Dendritic cell treated with granulocyte-macrophage colony-stimulating factor and Interleukin-4, amounts not matched to agents 40 ng/mL and 50 ng/mL, for 4 days (primary cell): ENCODE measurements around the gene CCDC110.

Experiments used
- H3K27ac Mint-ChIP-seq: one replicate; pipeline ENCODE4 v1.8.0; 2022; ENCODE audit warnings: mild to moderate bottlenecking, mixed read lengths
- H3K27me3 Mint-ChIP-seq: one replicate; pipeline ENCODE4 v1.8.0; 2022; ENCODE audit warnings: mild to moderate bottlenecking, mixed read lengths
- H3K36me3 Mint-ChIP-seq: one replicate; pipeline ENCODE4 v1.8.0; 2022; ENCODE audit warnings: low read depth, mixed read lengths
- H3K4me1 Mint-ChIP-seq: one replicate; pipeline ENCODE4 v1.8.0; 2022; ENCODE audit warnings: low read depth, mixed read lengths
- H3K4me3 Mint-ChIP-seq: one replicate; pipeline ENCODE4 v1.8.0; 2022; ENCODE audit warnings: mild to moderate bottlenecking, moderate library complexity, mixed read lengths
- H3K9me3 Mint-ChIP-seq: one replicate; pipeline ENCODE4 v1.8.0; 2022; ENCODE audit warnings: mixed read lengths
- intact Hi-C: fragments of 100-400 bp; cut with micrococcal nuclease; formaldehyde crosslinking; loops from one replicate; pipeline ENCODE4 v1.15.0; 2022

The CCDC110 gene

GRCh38 chr4:185395238-185395955, 76.1 kb downstream of the CCDC110 start, which contains the start of gene LRP2BP:
TSS of gene LRP2BP (minus strand) at chr4:185395924. CDS start at chr4:185378186, 17,738 bp downstream.
- Mint-ChIP-seq H3K36me3 (peaks cover 32% of the 10 kb centered on the region), H3K4me3 (peak within 1 kb of the TSS; percentile 84), H3K4me1 (peaks cover 23% of the 10 kb centered on the region), H3K27me3 (peaks cover 7% of the 10 kb centered on the region), H3K27ac (peak within 1 kb of the TSS; percentile 84), H3K9me3 (no peaks in the 10 kb centered on the region)
- intact Hi-C loops, result loop anchor here (1.0 to 10.0 kb wide), 3 partner anchors 10 to 797 kb away; partner anchors contain the start of genes CFAP97, CYP4V2 and SNX25
